A673 (cell line): Measurements from ENCODE around the gene CCDC88C. TPM values are rescaled to one million over a fixed set of nuclear protein-coding genes. Genes with fewer than 3 reads are reported as not detected.
A peak's percentile ranks its signal among the peaks of the same experiment; 100 is the strongest.

Source experiments
- BruUV-seq: library from RNA; stranded (reverse); fragments of 400-500 nt; replicated peaks from 2 replicates; lab custom pipeline; 2021; lab: Mats Ljungman, UMichigan
- CTCF ChIA-PET: fragments of 300-600 bp; sonication (Branson Sonifier 250); formaldehyde crosslinking; loops from one replicate; lab custom pipeline; 2022; ENCODE audit warnings: antibody characterized with exemption; lab: Charles Lee
- POLR2A ChIA-PET: fragments of 300-600 bp; sonication (Branson Sonifier 250); formaldehyde crosslinking; loops from one replicate; lab custom pipeline; 2022; ENCODE audit warnings: antibody characterized with exemption; ENCODE audit not compliant: low non-redundant PET; lab: Charles Lee
- DNase-seq: peaks from one replicate; pipeline ENCODE4 v3.0.0-alpha.2; 2015; ENCODE audit warnings: low spot score
- H3K27ac ChIP-seq: fragments of 200-600 bp; sonication (generic); 2 replicates; pipeline ENCODE4 v1.5.1; 2016; ENCODE audit warnings: mixed run types, low read depth, mild to moderate bottlenecking, mixed read lengths, antibody characterized with exemption, low read length; ENCODE audit not compliant: poor library complexity, severe bottlenecking
- H3K27me3 ChIP-seq: fragments of 200-600 bp; sonication (generic); replicated peaks from 2 replicates; pipeline ENCODE4 v1.6.1; 2017; ENCODE audit warnings: mixed run types, low read depth, mild to moderate bottlenecking, mixed read lengths, antibody characterized with exemption, low read length; ENCODE audit not compliant: insufficient read depth, poor library complexity
- H3K36me3 ChIP-seq: fragments of 200-600 bp; sonication (generic); 2 replicates; pipeline ENCODE4 v1.6.1; 2016; ENCODE audit warnings: mixed run types, mild to moderate bottlenecking, mixed read lengths, antibody characterized with exemption, low read length; ENCODE audit not compliant: insufficient read depth, poor library complexity, severe bottlenecking
- H3K4me1 ChIP-seq: fragments of 200-600 bp; sonication (generic); 2 replicates; pipeline ENCODE4 v1.6.1; 2017; ENCODE audit warnings: mixed run types, mild to moderate bottlenecking, mixed read lengths, antibody characterized with exemption, low read length; ENCODE audit not compliant: insufficient read depth, poor library complexity, severe bottlenecking
- H3K4me3 ChIP-seq: fragments of 200-600 bp; sonication (generic); 2 replicates; pipeline ENCODE4 v1.5.1; 2016; ENCODE audit warnings: low read depth, mixed run types, mild to moderate bottlenecking, mixed read lengths, low read length; ENCODE audit not compliant: poor library complexity, severe bottlenecking
- H3K9me3 ChIP-seq: fragments of 200-600 bp; sonication (generic); 2 replicates; pipeline ENCODE4 v1.6.1; 2016; ENCODE audit warnings: mixed run types, low read depth, mild to moderate bottlenecking, mixed read lengths, antibody characterized with exemption, low read length; ENCODE audit not compliant: poor library complexity, severe bottlenecking
- CTCF ChIP-seq: fragments of 300-800, 200-600 bp; sonication (generic); conservative IDR thresholded peaks from 2 replicates; pipeline ENCODE4 v1.5.1; 2017; ENCODE audit warnings: low read depth, mild to moderate bottlenecking, antibody characterized with exemption, low read length, moderate library complexity, mixed read lengths
- EZH2 ChIP-seq: fragments of 200-600 bp; sonication (generic); IDR thresholded peaks from 2 replicates; pipeline ENCODE4 v1.6.1; 2017; ENCODE audit warnings: borderline replicate concordance, low read depth, mild to moderate bottlenecking, mixed read lengths, antibody characterized with exemption, low read length; ENCODE audit not compliant: poor library complexity, severe bottlenecking
- intact Hi-C: fragments of 100-400 bp; cut with micrococcal nuclease; formaldehyde crosslinking; loops from one replicate; pipeline ENCODE4 v1.10.0; 2022; ENCODE audit not compliant: unreplicated experiment
- total RNA-seq: library from RNA; stranded (reverse); gene quantifications from 2 replicates; pipeline ENCODE4 v1.2.3, GENCODE V29; 2021

CCDC88C gene
- total RNA-seq, 1 experiment from 2014 or later, result 49.1 TPM

- intact Hi-C loops, result no loop called here
- H3K36me3 ChIP-seq, result no peaks in the 10 kb centered on the region
- DNase-seq, result no peak
- H3K4me3 ChIP-seq, result no peak overlapping the region
- peaks cover 77% of the 10 kb centered on the region for H3K4me1 ChIP-seq
- ChIA-PET CTCF (interaction anchor here (0.6 kb wide), 1 partner anchor 25 kb away, joined by 4 read pairs; no protein-coding TSS in a partner anchor), POLR2A (no interaction called here)
- H3K27ac ChIP-seq, result peak overlapping the region; percentile 27
- no TSS peak for BruUV-seq
- TF ChIP-seq CTCF (no peak), EZH2 (no peak)
- no peaks in the 10 kb centered on the region for H3K9me3 ChIP-seq
- no peaks in the 10 kb centered on the region for H3K27me3 ChIP-seq
Observed at GRCh38 chr14:91374879-91375702, 42.5 kb downstream of the CCDC88C start.

GRCh38 chr14:91374287-91374878, 43.2 kb downstream of the CCDC88C start:
- no TSS peak for BruUV-seq
- Histone ChIP-seq H3K27ac (peak overlapping the region; percentile 68), H3K27me3 (no peaks in the 10 kb centered on the region), H3K4me1 (peaks cover 77% of the 10 kb centered on the region), H3K4me3 (no peak overlapping the region), H3K9me3 (no peaks in the 10 kb centered on the region), H3K36me3 (no peaks in the 10 kb centered on the region)
- DNase-seq, result no peak
- intact Hi-C loops, result no loop called here
- CTCF ChIA-PET, result no interaction called here
- POLR2A ChIA-PET, result no interaction called here
- TF ChIP-seq EZH2, result no peak
- TF ChIP-seq CTCF, result no peak

GRCh38 chr14:91373591-91374254, 43.9 kb downstream of the CCDC88C start:
- no peak for TF ChIP-seq EZH2
- no peak for TF ChIP-seq CTCF
- H3K36me3 ChIP-seq, result no peaks in the 10 kb centered on the region
- H3K4me1 ChIP-seq, result peaks cover 77% of the 10 kb centered on the region
- no peaks in the 10 kb centered on the region for H3K9me3 ChIP-seq
- no peaks in the 10 kb centered on the region for H3K27me3 ChIP-seq
- no TSS peak for BruUV-seq
- CTCF ChIA-PET, result no interaction called here
- intact Hi-C loops, result no loop called here
- H3K4me3 ChIP-seq, result no peak overlapping the region
- H3K27ac ChIP-seq, result peak overlapping the region; percentile 68
- POLR2A ChIA-PET, result no interaction called here
- DNase-seq, result peak; percentile 60
